H9 (cell line): ENCODE measurements around the gene ITGA8. TPM values are rescaled to one million over a fixed set of nuclear protein-coding genes. Genes with fewer than 3 reads are reported as not detected.

Experiments used
- DNase-seq: peaks from one replicate; pipeline ENCODE4 v3.0.0-alpha.2; 2017
- H2AFZ ChIP-seq: one replicate; pipeline ENCODE4 v1.6.1; 2013; ENCODE audit warnings: mild to moderate bottlenecking, low read length, control low read depth, moderate library complexity
- H2AK5ac ChIP-seq: 2 replicates; pipeline ENCODE4 v1.6.1; 2013; ENCODE audit warnings: low read length, control low read depth, mixed read lengths; ENCODE audit not compliant: insufficient read length
- H2BK120ac ChIP-seq: one replicate; pipeline ENCODE4 v1.6.1; 2013; ENCODE audit warnings: low read depth, mild to moderate bottlenecking, low read length, control low read depth, inconsistent platforms; ENCODE audit not compliant: poor library complexity, severe bottlenecking
- H2BK12ac ChIP-seq: 2 replicates; pipeline ENCODE4 v1.6.1; 2013; ENCODE audit warnings: low read length, control low read depth, mixed read lengths, low read depth; ENCODE audit not compliant: insufficient read length
- H2BK15ac ChIP-seq: 2 replicates; pipeline ENCODE4 v1.6.1; 2013; ENCODE audit warnings: low read depth, low read length, control low read depth
- H2BK20ac ChIP-seq: one replicate; pipeline ENCODE4 v1.6.1; 2013; ENCODE audit warnings: low read depth, mild to moderate bottlenecking, low read length, control low read depth, inconsistent platforms; ENCODE audit not compliant: poor library complexity, severe bottlenecking
- H2BK5ac ChIP-seq: 2 replicates; pipeline ENCODE4 v1.6.1; 2013; ENCODE audit warnings: low read length, control low read depth, mixed read lengths; ENCODE audit not compliant: insufficient read length
- H3K14ac ChIP-seq: 2 replicates; pipeline ENCODE4 v1.6.1; 2013; ENCODE audit warnings: low read length, control low read depth; ENCODE audit not compliant: insufficient read depth
- H3K18ac ChIP-seq: 2 replicates; pipeline ENCODE4 v1.6.1; 2013; ENCODE audit warnings: low read depth, mild to moderate bottlenecking, mixed read lengths, low read length, control low read depth; ENCODE audit not compliant: insufficient read length
- H3K23ac ChIP-seq: 2 replicates; pipeline ENCODE4 v1.6.1; 2013; ENCODE audit warnings: low read length, control low read depth, mixed read lengths, low read depth; ENCODE audit not compliant: insufficient read length
- H3K23me2 ChIP-seq: 2 replicates; pipeline ENCODE4 v1.6.1; 2013; ENCODE audit warnings: low read depth, mild to moderate bottlenecking, mixed read lengths, low read length, control low read depth; ENCODE audit not compliant: insufficient read length, poor library complexity, severe bottlenecking
- H3K27ac ChIP-seq: 2 replicates; pipeline ENCODE4 v1.5.1; 2013; ENCODE audit warnings: low read length, control low read depth, mixed read lengths, low read depth; ENCODE audit not compliant: insufficient read length
- H3K27me3 ChIP-seq: 2 replicates; pipeline ENCODE4 v1.6.1; 2013; ENCODE audit warnings: low read length, control low read depth, inconsistent platforms; ENCODE audit not compliant: insufficient read depth
- H3K4ac ChIP-seq: 2 replicates; pipeline ENCODE4 v1.6.1; 2013; ENCODE audit warnings: low read depth, mild to moderate bottlenecking, control low read depth, inconsistent platforms, low read length, moderate library complexity
- H3K4me1 ChIP-seq: 2 replicates; pipeline ENCODE4 v1.6.1; 2013; ENCODE audit warnings: low read length, control low read depth, inconsistent platforms; ENCODE audit not compliant: insufficient read depth
- H3K4me2 ChIP-seq: 2 replicates; pipeline ENCODE4 v1.6.1; 2013; ENCODE audit warnings: low read length, control low read depth, mixed read lengths; ENCODE audit not compliant: insufficient read length, insufficient read depth
- H3K56ac ChIP-seq: 2 replicates; pipeline ENCODE4 v1.6.1; 2013; ENCODE audit warnings: low read depth, mild to moderate bottlenecking, mixed read lengths, low read length, control low read depth; ENCODE audit not compliant: insufficient read length
- H3K79me1 ChIP-seq: 2 replicates; pipeline ENCODE4 v1.6.1; 2013; ENCODE audit warnings: low read depth, mild to moderate bottlenecking, moderate library complexity, low read length, control low read depth, inconsistent platforms; ENCODE audit not compliant: insufficient read depth, poor library complexity, severe bottlenecking
- H3K79me2 ChIP-seq: 2 replicates; pipeline ENCODE4 v1.6.1; 2013; ENCODE audit warnings: low read length, control low read depth, inconsistent platforms; ENCODE audit not compliant: insufficient read depth
- H3K9ac ChIP-seq: 2 replicates; pipeline ENCODE4 v1.6.1; 2013; ENCODE audit warnings: low read length, control low read depth, mixed read lengths; ENCODE audit not compliant: insufficient read length; ENCODE audit errors: extremely low read depth
- H3K9me3 ChIP-seq: one replicate; pipeline ENCODE4 v1.6.1; 2013; ENCODE audit warnings: low read depth, low read length, inconsistent platforms; ENCODE audit not compliant: control insufficient read depth
- H3T11ph ChIP-seq: one replicate; pipeline ENCODE4 v1.6.1; 2013; ENCODE audit warnings: mild to moderate bottlenecking, low read length, control low read depth, inconsistent platforms
- H4K20me1 ChIP-seq: one replicate; pipeline ENCODE4 v1.6.1; 2013; ENCODE audit not compliant: control insufficient read depth, insufficient read length, insufficient read depth
- H4K5ac ChIP-seq: 2 replicates; pipeline ENCODE4 v1.6.1; 2013; ENCODE audit warnings: low read depth, mild to moderate bottlenecking, mixed read lengths, low read length, control low read depth; ENCODE audit not compliant: insufficient read length
- H4K8ac ChIP-seq: replicated peaks from 2 replicates; pipeline ENCODE4 v1.6.1; 2013; ENCODE audit warnings: low read length, control low read depth, mixed read lengths, low read depth; ENCODE audit not compliant: insufficient read length
- H4K91ac ChIP-seq: 2 replicates; pipeline ENCODE4 v1.6.1; 2013; ENCODE audit warnings: low read depth, mild to moderate bottlenecking, moderate library complexity, mixed read lengths, low read length, control low read depth; ENCODE audit not compliant: insufficient read length
- H3K27ac Mint-ChIP-seq, 3 experiments: 2 replicates in 2 of 3; 3 replicates in 1 of 3; pipeline ENCODE4 v1.8.0; 2020 to 2021; ENCODE audit warnings: mixed read lengths in 3 of 3, mild to moderate bottlenecking in 1 of 3, moderate library complexity in 1 of 3
- H3K27me3 Mint-ChIP-seq: 2 replicates; pipeline ENCODE4 v1.8.0; 2021; ENCODE audit warnings: low read depth, mild to moderate bottlenecking, moderate library complexity, mixed read lengths
- H3K36me3 Mint-ChIP-seq, 3 experiments: 2 replicates in 2 of 3; 3 replicates in 1 of 3; pipeline ENCODE4 v1.8.0; 2020 to 2021; ENCODE audit warnings: low read depth in 3 of 3, mixed read lengths in 3 of 3; ENCODE audit not compliant: insufficient read depth in 1 of 3
- H3K4me1 Mint-ChIP-seq, 2 experiments: 2 replicates each; pipeline ENCODE4 v1.8.0; 2020; ENCODE audit warnings: mixed read lengths in 2 of 2
- H3K4me3 Mint-ChIP-seq, 2 experiments: 2 replicates in 1 of 2; 3 replicates in 1 of 2; pipeline ENCODE4 v1.8.0; 2020 to 2021; ENCODE audit warnings: mild to moderate bottlenecking in 2 of 2, mixed read lengths in 2 of 2, moderate library complexity in 1 of 2
- H3K9me3 Mint-ChIP-seq, 2 experiments: 2 replicates in 1 of 2; 3 replicates in 1 of 2; pipeline ENCODE4 v1.8.0; 2020; ENCODE audit warnings: mild to moderate bottlenecking in 2 of 2, mixed read lengths in 2 of 2, moderate library complexity in 1 of 2
- WGBS: extraction: QIAGEN DNeasy Blood & Tissue Kit; methylation state at CpG from one replicate; pipeline ENCODE4 v1.1.7; 2013; ENCODE audit warnings: missing lambda C conversion rate, low lambda C conversion rate, mixed read lengths; ENCODE audit not compliant: insufficient read length; ENCODE audit errors: extremely low coverage; 5-methylcytosine and 5-hydroxymethylcytosine counted together
- total RNA-seq: library from RNA; stranded (reverse); gene quantifications from 2 replicates; pipeline ENCODE4 v1.2.1, GENCODE V29; 2021
- TF ChIP-seq, protein P1 (sequence below): fragments of 200-600 bp; sonication (generic); conservative IDR thresholded peaks from 3 replicates; pipeline ENCODE4 v1.8.0; 2021; ENCODE audit warnings: antibody characterized with exemption, mild to moderate bottlenecking

The ITGA8 gene
- total RNA-seq, 1 experiment from 2014 or later, result not detected

DNA sequence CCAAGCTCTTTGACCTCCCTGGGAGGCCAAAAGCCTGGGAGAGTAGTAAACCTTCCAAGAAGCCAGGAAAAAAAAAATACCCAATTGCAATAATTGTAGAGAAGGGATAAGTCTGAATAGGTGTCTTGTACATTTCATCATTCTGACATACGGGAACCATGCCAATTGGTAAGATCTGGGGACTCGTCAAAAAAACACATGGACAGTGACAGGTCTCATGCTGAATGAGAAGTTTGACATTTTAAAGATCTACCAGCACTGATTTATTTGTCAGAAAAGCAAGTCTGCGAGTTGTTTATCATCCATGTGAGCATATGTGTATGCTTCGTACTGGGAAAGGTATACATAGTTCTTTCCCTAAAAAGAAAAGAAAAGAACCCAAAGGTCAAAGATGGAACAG lies 4.1 kb upstream of the ITGA8 start:
- peaks cover 8% of the 10 kb centered on the region; the same call in 1 of the 2 replicates for H3K27me3 ChIP-seq
- WGBS, result no CpG with 5 or more reads among the region's 4 CpGs

More for the DNA sequence above, 4.1 kb upstream of the ITGA8 start:
- no peak overlapping the region for H3K23ac ChIP-seq
- no peak overlapping the region for H3K4me2 ChIP-seq
- no peaks in the 10 kb centered on the region for H3K9me3 ChIP-seq
- no peak overlapping the region for H2AK5ac ChIP-seq
- no peak overlapping the region for H3K9ac ChIP-seq
- TF ChIP-seq, protein P1, sequence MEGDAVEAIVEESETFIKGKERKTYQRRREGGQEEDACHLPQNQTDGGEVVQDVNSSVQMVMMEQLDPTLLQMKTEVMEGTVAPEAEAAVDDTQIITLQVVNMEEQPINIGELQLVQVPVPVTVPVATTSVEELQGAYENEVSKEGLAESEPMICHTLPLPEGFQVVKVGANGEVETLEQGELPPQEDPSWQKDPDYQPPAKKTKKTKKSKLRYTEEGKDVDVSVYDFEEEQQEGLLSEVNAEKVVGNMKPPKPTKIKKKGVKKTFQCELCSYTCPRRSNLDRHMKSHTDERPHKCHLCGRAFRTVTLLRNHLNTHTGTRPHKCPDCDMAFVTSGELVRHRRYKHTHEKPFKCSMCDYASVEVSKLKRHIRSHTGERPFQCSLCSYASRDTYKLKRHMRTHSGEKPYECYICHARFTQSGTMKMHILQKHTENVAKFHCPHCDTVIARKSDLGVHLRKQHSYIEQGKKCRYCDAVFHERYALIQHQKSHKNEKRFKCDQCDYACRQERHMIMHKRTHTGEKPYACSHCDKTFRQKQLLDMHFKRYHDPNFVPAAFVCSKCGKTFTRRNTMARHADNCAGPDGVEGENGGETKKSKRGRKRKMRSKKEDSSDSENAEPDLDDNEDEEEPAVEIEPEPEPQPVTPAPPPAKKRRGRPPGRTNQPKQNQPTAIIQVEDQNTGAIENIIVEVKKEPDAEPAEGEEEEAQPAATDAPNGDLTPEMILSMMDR, result no peak
- H2BK5ac ChIP-seq, result no peak overlapping the region
- no peak overlapping the region for H3K18ac ChIP-seq
- peaks cover 7 to 13% of the 10 kb centered on the region in 2 experiments for H3K4me1 Mint-ChIP-seq
- H4K8ac ChIP-seq, result no peak overlapping the region
- H3K27me3 Mint-ChIP-seq, result peaks cover 41% of the 10 kb centered on the region
- no peak overlapping the region for H2AFZ ChIP-seq
- peaks cover 9% of the 10 kb centered on the region for H3K23me2 ChIP-seq
- H3K4me3 Mint-ChIP-seq, result no peak overlapping the region
- H2BK120ac ChIP-seq, result no peak overlapping the region
- no peak overlapping the region for H4K91ac ChIP-seq
- H3K27ac ChIP-seq, result no peak overlapping the region
- no peak overlapping the region for H3K14ac ChIP-seq
- no peaks in the 10 kb centered on the region for H3K4me1 ChIP-seq
- no peak overlapping the region for H3T11ph ChIP-seq
- H2BK15ac ChIP-seq, result no peak overlapping the region
- no peaks in the 10 kb centered on the region for H4K20me1 ChIP-seq
- no peak overlapping the region for H4K5ac ChIP-seq
- H3K79me1 ChIP-seq, result no peaks in the 10 kb centered on the region
- H2BK12ac ChIP-seq, result no peak overlapping the region
- H3K27ac Mint-ChIP-seq, result no peak overlapping the region
- H3K79me2 ChIP-seq, result no peaks in the 10 kb centered on the region
- no peak overlapping the region for H3K4ac ChIP-seq
- H3K9me3 Mint-ChIP-seq, result no peaks in the 10 kb centered on the region
- H3K36me3 Mint-ChIP-seq, result peaks cover 0 to 2% (median 0%) of the 10 kb centered on the region in 3 experiments; a peak in 1 of 7 replicates
- DNase-seq, result no peak
- H2BK20ac ChIP-seq, result no peak overlapping the region
- H3K56ac ChIP-seq, result no peak overlapping the region
